GM21447 (cell line): Measurements from ENCODE around the gene CCDC107.
A peak's percentile ranks its signal among the peaks of the same experiment; 100 is the strongest.

Experiments
- ATAC-seq: cut with Tn5 transposase; IDR thresholded peaks from one replicate; pipeline ENCODE4 v1.9.1; 2021; ENCODE audit not compliant: unreplicated experiment

CCDC107 gene

DNA sequence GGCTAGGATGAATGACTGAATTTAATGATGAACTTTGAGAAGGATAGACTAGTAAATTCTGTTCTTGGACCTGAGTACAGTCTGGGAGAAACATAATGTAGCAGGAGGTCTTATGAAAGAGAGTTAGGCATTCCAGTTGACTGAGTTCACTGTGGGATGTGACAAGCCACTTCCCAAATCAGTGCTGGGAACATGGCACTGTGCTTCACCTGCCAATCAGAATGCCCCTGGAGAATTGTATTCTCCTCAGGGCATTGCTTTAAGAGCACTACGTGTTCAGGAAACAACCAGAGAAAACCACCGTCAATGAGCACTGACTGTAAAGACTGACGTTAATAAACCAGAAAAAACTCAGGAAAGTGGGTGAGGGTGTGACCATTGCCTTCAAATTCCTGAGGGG is 1.2 kb downstream of the CCDC107 start:
- no peak for ATAC-seq

- ATAC-seq = no peak
Measured at GRCh38 chr9:35660966-35661415, 2.9 kb downstream of the CCDC107 start.

- ATAC-seq = no peak
Measured at GRCh38 chr9:35661756-35662350, 3.8 kb downstream of the CCDC107 start.

DNA sequence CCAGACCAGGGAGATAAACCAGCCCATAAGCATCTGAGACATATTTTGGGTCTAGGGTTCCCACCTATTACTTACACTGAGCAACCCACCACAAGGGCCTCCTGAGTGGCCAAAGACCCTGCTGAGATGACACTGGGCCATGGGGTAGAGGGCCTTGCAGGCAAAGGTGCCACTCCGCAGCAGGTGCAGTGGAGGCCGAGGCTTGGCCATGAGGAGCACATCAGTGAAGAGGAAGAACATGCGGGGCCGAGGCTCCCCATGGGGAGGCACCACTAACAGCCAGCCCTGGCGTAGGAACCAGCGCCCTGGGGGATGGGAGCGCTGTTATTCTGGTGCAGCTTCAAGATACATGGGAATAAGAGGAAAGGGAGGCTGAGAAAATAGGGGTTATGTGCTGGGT is 4.3 kb downstream of the CCDC107 start:
- ATAC-seq = no peak

- ATAC-seq = peak; percentile 58
Measured at GRCh38 chr9:35664531-35665470, 6.7 kb downstream of the CCDC107 start, which contains the start of gene ARHGEF39. Gene ARHGEF39 (minus strand): TSS chr9:35665195. CDS start chr9:35665169, 26 bp downstream.

GRCh38 chr9:35665471-35665818 is 7.4 kb downstream of the CCDC107 start:
- no peak for ATAC-seq

DNA sequence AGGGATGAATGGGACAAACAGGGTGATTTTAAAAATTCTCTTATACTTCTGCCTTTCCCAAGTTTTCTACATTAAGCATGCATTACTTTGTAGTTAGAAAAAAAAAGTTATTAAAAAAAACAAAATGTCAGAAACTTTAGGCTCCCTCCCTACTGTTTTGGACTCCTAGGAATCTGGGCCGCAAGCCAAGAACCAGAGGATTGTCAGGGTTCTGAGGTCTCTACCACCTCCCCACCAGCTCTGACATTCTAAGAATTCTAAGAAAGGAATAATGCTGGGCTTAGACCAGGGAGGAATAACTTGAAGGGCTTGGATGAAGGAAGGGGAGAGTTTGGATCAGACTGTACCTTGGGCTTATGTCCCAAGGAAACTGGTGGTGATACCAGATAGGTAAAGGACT is 8.0 kb downstream of the CCDC107 start:
- no peak for ATAC-seq

GRCh38 chr9:35666549-35666948 is 8.5 kb downstream of the CCDC107 start:
- ATAC-seq = no peak

GRCh38 chr9:35667939-35668338 is 9.8 kb downstream of the CCDC107 start:
- ATAC-seq = no peak

DNA sequence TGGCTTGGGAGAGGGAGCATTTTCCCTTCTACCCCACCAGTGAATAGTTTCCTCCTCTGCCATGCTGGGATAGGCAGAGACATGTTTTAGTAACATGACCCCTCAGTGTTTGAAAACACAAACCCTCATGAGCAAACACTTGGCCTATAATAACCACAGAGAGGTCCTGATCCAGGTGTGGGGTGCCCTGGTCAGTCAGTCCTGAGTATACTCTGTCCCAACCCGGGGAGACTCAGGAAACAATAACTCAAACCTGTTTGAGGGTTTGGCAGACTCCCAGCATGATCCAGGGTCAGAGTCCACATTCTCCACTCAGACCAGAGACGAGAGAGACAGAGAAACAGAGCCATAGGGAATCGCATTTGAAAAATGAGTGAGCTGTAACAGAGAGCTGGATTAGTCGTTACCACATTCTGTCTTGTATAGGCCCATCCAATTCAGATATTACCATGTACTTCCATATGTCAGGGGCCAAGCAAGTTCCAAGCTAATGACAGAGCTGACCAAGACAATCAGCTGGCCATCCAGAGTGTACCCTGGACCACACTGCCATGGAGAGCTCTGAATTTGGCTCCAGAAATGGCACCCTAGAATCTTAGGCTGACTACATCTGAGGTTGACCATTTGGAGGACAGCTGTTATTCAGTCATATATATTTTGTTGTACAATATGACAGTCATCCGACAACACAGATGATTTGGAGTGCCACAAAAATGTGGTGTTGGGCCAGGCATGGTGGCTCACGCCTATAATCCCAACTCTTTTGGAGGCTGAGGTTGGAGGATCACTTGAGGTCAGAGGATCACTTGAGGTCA is 11.4 kb downstream of the CCDC107 start:
- no peak for ATAC-seq

GRCh38 chr9:35673132-35674024 is 15.3 kb downstream of the CCDC107 start, which contains the start of gene CA9:
Gene CA9 (plus strand): TSS chr9:35673928. CDS start chr9:35673960, 32 bp downstream.
- ATAC-seq = no peak

DNA sequence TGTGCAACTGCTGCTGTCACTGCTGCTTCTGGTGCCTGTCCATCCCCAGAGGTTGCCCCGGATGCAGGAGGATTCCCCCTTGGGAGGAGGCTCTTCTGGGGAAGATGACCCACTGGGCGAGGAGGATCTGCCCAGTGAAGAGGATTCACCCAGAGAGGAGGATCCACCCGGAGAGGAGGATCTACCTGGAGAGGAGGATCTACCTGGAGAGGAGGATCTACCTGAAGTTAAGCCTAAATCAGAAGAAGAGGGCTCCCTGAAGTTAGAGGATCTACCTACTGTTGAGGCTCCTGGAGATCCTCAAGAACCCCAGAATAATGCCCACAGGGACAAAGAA is 15.9 kb downstream of the CCDC107 start:
- no peak for ATAC-seq

GRCh38 chr9:35675204-35675603 is 17.1 kb downstream of the CCDC107 start:
- no peak for ATAC-seq

DNA sequence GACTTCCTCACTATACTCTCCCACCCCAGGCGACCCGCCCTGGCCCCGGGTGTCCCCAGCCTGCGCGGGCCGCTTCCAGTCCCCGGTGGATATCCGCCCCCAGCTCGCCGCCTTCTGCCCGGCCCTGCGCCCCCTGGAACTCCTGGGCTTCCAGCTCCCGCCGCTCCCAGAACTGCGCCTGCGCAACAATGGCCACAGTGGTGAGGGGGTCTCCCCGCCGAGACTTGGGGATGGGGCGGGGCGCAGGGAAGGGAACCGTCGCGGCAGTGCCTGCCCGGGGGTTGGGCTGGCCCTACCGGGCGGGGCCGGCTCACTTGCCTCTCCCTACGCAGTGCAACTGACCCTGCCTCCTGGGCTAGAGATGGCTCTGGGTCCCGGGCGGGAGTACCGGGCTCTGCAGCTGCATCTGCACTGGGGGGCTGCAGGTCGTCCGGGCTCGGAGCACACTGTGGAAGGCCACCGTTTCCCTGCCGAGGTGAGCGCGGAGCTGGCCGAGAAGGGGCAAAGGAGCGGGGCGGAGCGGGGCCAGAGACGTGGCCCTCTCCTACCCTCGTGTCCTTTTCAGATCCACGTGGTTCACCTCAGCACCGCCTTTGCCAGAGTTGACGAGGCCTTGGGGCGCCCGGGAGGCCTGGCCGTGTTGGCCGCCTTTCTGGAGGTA is 17.8 kb downstream of the CCDC107 start:
- ATAC-seq = no peak

GRCh38 chr9:35679091-35679490 is 21.0 kb downstream of the CCDC107 start:
- no peak for ATAC-seq

GRCh38 chr9:35679766-35680330 is 21.8 kb downstream of the CCDC107 start:
- no peak for ATAC-seq

GRCh38 chr9:35680331-35681105 is 22.4 kb downstream of the CCDC107 start:
- no peak for ATAC-seq

DNA sequence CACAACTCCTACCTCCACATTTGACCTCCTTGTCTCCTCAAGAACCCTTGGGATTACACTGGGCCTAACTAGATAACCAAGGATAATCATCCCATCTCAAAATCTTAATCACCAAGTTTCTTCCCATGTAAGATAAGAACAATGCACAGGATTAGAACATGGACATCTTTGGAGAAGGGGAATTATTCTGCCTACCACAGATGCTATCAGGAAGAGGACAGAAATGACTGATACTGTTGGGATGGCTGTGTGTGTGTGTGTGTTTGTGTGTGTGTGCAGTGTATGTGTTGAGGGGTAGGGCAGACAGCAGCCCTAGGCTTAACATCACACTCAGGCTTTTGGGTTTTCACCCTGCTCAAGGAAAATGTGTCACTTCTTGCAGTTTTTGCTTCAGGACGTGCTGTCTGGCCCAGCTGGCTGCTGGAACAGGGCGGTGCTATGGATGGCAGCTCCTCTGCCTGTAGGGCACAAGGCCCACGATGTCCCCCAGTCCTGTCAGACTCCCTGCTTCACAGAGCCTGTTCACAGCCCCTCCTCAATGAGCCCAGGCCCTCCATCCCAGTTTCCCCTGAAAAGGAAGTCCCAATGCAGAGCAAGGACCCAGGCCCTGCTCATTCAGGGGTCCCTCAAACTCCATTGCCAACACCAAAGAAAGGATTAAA is 23.4 kb downstream of the CCDC107 start:
- ATAC-seq = no peak
